Measurements from ENCODE around the gene SLC25A51.

GRCh38 chr9:37944266-37944650 lies 40.3 kb upstream of the SLC25A51 start:
- no peak for TF ChIP-seq CTCF (conservative IDR thresholded peaks at IDR 0.05; ENCODE audit: low read length)
- TF ChIP-seq EZH2phosphoT487 (IDR thresholded peaks at IDR 0.05; ENCODE audit: borderline replicate concordance), result no peak

Data from Loucy (cell line).